Smooth muscle cell (in vitro differentiated cells): Measurements from ENCODE around the gene PHKB. TPM values are rescaled to one million over a fixed set of nuclear protein-coding genes. Genes with fewer than 3 reads are reported as not detected.

ENCODE experiments used
- DNase-seq: peaks from one replicate; lab custom pipeline; 2025; ENCODE audit not compliant: unreplicated experiment; lab: John Stamatoyannopoulos, UW
- H2AFZ ChIP-seq: fragments of 200-600 bp; sonication (generic); 2 replicates; pipeline ENCODE4 v1.6.0; 2016; ENCODE audit warnings: antibody characterized with exemption, low read depth, mild to moderate bottlenecking
- H3F3A ChIP-seq: fragments of 200-600 bp; sonication (generic); 2 replicates; pipeline ENCODE4 v1.6.0; 2017; ENCODE audit warnings: antibody characterized with exemption, low read depth
- H3K27ac ChIP-seq: fragments of 200-600 bp; sonication (generic); 2 replicates; pipeline ENCODE4 v1.5.1; 2016; ENCODE audit warnings: low read depth, mild to moderate bottlenecking
- H3K27me3 ChIP-seq: fragments of 200-600 bp; sonication (generic); 2 replicates; pipeline ENCODE4 v1.6.1; 2016; ENCODE audit warnings: low read depth, mild to moderate bottlenecking
- H3K36me3 ChIP-seq: fragments of 200-600 bp; sonication (generic); 2 replicates; pipeline ENCODE4 v1.5.1; 2016; ENCODE audit warnings: low read depth
- H3K4me1 ChIP-seq: fragments of 200-600 bp; sonication (generic); 2 replicates; pipeline ENCODE4 v1.5.1; 2016; ENCODE audit warnings: low read depth
- H3K4me2 ChIP-seq: fragments of 200-600 bp; sonication (generic); 2 replicates; pipeline ENCODE4 v1.6.0; 2016; ENCODE audit warnings: mild to moderate bottlenecking
- H3K4me3 ChIP-seq: fragments of 200-600 bp; sonication (generic); 2 replicates; pipeline ENCODE4 v1.5.1; 2016; ENCODE audit warnings: mild to moderate bottlenecking
- H3K79me2 ChIP-seq: fragments of 200-600 bp; sonication (generic); 2 replicates; pipeline ENCODE4 v1.6.0; 2016; ENCODE audit warnings: low read depth, mild to moderate bottlenecking
- H3K9ac ChIP-seq: fragments of 200-600 bp; sonication (generic); 2 replicates; pipeline ENCODE4 v1.6.0; 2016; ENCODE audit warnings: low read depth
- H3K9me3 ChIP-seq: fragments of 200-600 bp; sonication (generic); replicated peaks from 2 replicates; pipeline ENCODE4 v1.5.1; 2016; ENCODE audit warnings: low read depth
- H4K20me1 ChIP-seq: fragments of 200-600 bp; sonication (generic); 2 replicates; pipeline ENCODE4 v1.6.0; 2016; ENCODE audit warnings: low read depth
- CTCF ChIP-seq: fragments of 200-600 bp; sonication (generic); IDR thresholded peaks from 2 replicates; pipeline ENCODE4 v1.5.1; 2017; ENCODE audit warnings: borderline replicate concordance, mild to moderate bottlenecking, antibody characterized with exemption; ENCODE audit not compliant: insufficient read depth, poor library complexity, severe bottlenecking
- WGBS: methylation state at CpG from one replicate; pipeline ENCODE4 v1.1.7; 2016; ENCODE audit warnings: low lambda C conversion rate; 5-methylcytosine and 5-hydroxymethylcytosine counted together
- polyA plus RNA-seq: library from polyadenylated mRNA; unstranded; fragments of >200 nt; fragmentation: Nextera tagmentation; extraction: Ambion mirVana; gene quantifications from 2 replicates; pipeline ENCODE4 v1.2.1, GENCODE V29; 2016
- total RNA-seq: library from RNA; depleted of rRNA; stranded (reverse); fragments of >200 nt; gene quantifications from 2 replicates; pipeline ENCODE4 v1.2.3, GENCODE V29; 2014

PHKB gene
- total and polyA plus RNA-seq, 2 experiments from 2014 or later: 11.4 to 30.3 TPM

DNA sequence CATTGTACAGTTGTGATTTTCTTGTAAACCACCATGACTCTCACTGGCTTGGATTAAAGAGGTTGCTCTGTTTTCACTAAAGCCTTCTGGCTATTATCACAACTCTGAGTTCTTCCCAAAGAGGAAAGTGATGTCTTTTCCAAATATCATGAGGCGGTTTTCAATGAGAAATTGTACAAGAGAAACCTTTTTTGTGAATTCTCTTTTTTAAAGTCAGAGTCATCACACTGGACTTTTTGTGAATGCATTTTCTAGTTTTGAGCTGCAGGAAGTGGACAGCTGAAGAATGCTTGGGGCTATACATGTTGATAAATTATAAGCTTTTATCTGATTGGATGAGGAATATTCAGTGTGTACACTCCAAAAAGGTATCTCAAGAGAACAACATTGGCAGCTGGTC lies 100.2 kb downstream of the PHKB start:
- WGBS: 100% methylated on average over 1 of the region's 1 CpG
- H3K27me3 ChIP-seq: no peaks in the 10 kb centered on the region
- TF ChIP-seq CTCF: no peak
- DNase-seq: no peak
- no peak overlapping the region for H3K27ac ChIP-seq
- no peaks in the 10 kb centered on the region for H3K79me2 ChIP-seq
- no peak overlapping the region for H3K9ac ChIP-seq
- no peaks in the 10 kb centered on the region for H3K4me1 ChIP-seq
- H4K20me1 ChIP-seq: no peaks in the 10 kb centered on the region
- H3K4me3 ChIP-seq: no peak overlapping the region
- no peak overlapping the region for H3K4me2 ChIP-seq
- H3F3A ChIP-seq: no peaks in the 10 kb centered on the region
- no peaks in the 10 kb centered on the region for H3K9me3 ChIP-seq
- no peaks in the 10 kb centered on the region for H3K36me3 ChIP-seq
- no peak overlapping the region for H2AFZ ChIP-seq

GRCh38 chr16:47562366-47562765 lies 101.2 kb downstream of the PHKB start:
- Histone ChIP-seq H3K4me3 (no peak overlapping the region), H3F3A (no peaks in the 10 kb centered on the region), H2AFZ (no peak overlapping the region), H3K9ac (no peak overlapping the region), H4K20me1 (no peaks in the 10 kb centered on the region), H3K27me3 (no peaks in the 10 kb centered on the region), H3K4me2 (no peak overlapping the region), H3K27ac (no peak overlapping the region), H3K36me3 (no peaks in the 10 kb centered on the region), H3K79me2 (no peaks in the 10 kb centered on the region), H3K4me1 (no peaks in the 10 kb centered on the region), H3K9me3 (no peaks in the 10 kb centered on the region)
- no peak for TF ChIP-seq CTCF
- DNase-seq: no peak

DNA sequence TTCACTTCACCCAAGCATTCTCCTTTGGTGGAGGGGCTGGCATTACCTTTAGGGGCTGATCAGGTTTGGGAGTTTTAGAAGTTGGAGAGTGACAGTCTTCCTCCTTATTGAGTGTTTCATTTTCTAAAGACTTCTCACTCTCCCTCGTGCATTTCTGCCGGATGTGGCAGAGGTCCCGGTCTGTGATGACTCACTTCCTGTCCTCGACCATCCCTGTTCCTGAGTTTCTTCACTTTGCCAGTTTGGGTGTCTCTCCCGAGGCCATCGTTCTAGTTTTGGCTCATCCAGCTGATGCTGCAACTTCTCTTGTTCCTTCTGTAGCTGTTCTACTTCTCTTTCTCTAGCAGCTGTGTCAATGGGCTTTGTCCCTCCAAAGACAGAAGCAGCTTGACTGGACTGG lies 104.3 kb downstream of the PHKB start:
- WGBS: 81% methylated on average over 6 of the region's 6 CpGs
- Histone ChIP-seq H3K36me3 (no peaks in the 10 kb centered on the region), H3K79me2 (no peaks in the 10 kb centered on the region), H3K9ac (no peak overlapping the region), H2AFZ (no peak overlapping the region), H3K9me3 (no peaks in the 10 kb centered on the region), H3K27ac (no peak overlapping the region), H4K20me1 (peaks cover 5% of the 10 kb centered on the region), H3K4me1 (no peaks in the 10 kb centered on the region), H3K4me2 (no peak overlapping the region), H3K4me3 (no peak overlapping the region), H3K27me3 (no peaks in the 10 kb centered on the region), H3F3A (no peaks in the 10 kb centered on the region)
- no peak for TF ChIP-seq CTCF
- no peak for DNase-seq

GRCh38 chr16:47567321-47567720 lies 106.2 kb downstream of the PHKB start:
- no peaks in the 10 kb centered on the region for H3K4me1 ChIP-seq
- no peaks in the 10 kb centered on the region for H3F3A ChIP-seq
- no peak overlapping the region for H3K9ac ChIP-seq
- no peak for DNase-seq
- no peaks in the 10 kb centered on the region for H3K9me3 ChIP-seq
- H3K27ac ChIP-seq: no peak overlapping the region
- no peak overlapping the region for H2AFZ ChIP-seq
- H3K4me2 ChIP-seq: no peak overlapping the region
- 96% methylated on average over 2 of the region's 2 CpGs for WGBS
- no peak overlapping the region for H3K4me3 ChIP-seq
- no peak for TF ChIP-seq CTCF
- no peaks in the 10 kb centered on the region for H3K79me2 ChIP-seq
- H3K36me3 ChIP-seq: no peaks in the 10 kb centered on the region
- no peaks in the 10 kb centered on the region for H3K27me3 ChIP-seq
- H4K20me1 ChIP-seq: peaks cover 5% of the 10 kb centered on the region
